ENCODE results near the gene KCMF1. TPM values are rescaled to one million over a fixed set of nuclear protein-coding genes. Genes with fewer than 3 reads are reported as not detected.

Gene KCMF1
- polyA plus RNA-seq, 2 of the 4 experiments (the other 2 are of a cell fraction) = 77.8 to 221 TPM

GRCh38 chr2:84946204-84947009, 24.6 kb upstream of the KCMF1 start (continued):
- TF ChIP-seq RNF2 (IDR thresholded peaks at IDR 0.05; ENCODE audit: borderline replicate concordance, low read depth) = no peak
- no peak for TF ChIP-seq MAZ (IDR thresholded peaks at IDR 0.05; ENCODE audit: borderline replicate concordance, low read depth, low read length)
- no peak for TF ChIP-seq MYC (IDR thresholded peaks at IDR 0.05; ENCODE audit: borderline replicate concordance, low read length)
- no peak for TF ChIP-seq BHLHE40 (IDR thresholded peaks at IDR 0.05; ENCODE audit: low read depth, low read length)
- TF ChIP-seq NPAS2 (CRISPR knock-in tag; IDR thresholded peaks at IDR 0.05; ENCODE audit: borderline replicate concordance) = no peak
- TF ChIP-seq TFCP2L1 (CRISPR knock-in tag; IDR thresholded peaks at IDR 0.05) = no peak
- no peak for TF ChIP-seq KDM1A (IDR thresholded peaks at IDR 0.05; ENCODE audit: low read depth)
- no peak for TF ChIP-seq ESRRA (IDR thresholded peaks at IDR 0.05; ENCODE audit: borderline replicate concordance, low read length)
- TF ChIP-seq E2F6 (IDR thresholded peaks at IDR 0.05; ENCODE audit: borderline replicate concordance, low read depth) = 0 out of 2 replicates have a peak, but pooled peaks have one; percentile 42
- no peak for TF ChIP-seq NR3C1 (IDR thresholded peaks at IDR 0.05)
- TF ChIP-seq ELK1 (IDR thresholded peaks at IDR 0.05; ENCODE audit: low read depth, low read length) = no peak
- TF ChIP-seq CBX2 (IDR thresholded peaks at IDR 0.05; ENCODE audit: borderline replicate concordance, low read depth) = no peak
- no peak for TF ChIP-seq CHD4 (IDR thresholded peaks at IDR 0.05; ENCODE audit: borderline replicate concordance)

- H3K4me3 ChIP-seq = no peak overlapping the region
Observed at GRCh38 chr2:84947010-84947593, 23.9 kb upstream of the KCMF1 start.

More at GRCh38 chr2:84947010-84947593, 23.9 kb upstream of the KCMF1 start:
- WGBS (ENCODE audit: missing lambda C conversion rate) = 89% methylated on average over 10 of the region's 10 CpGs
- TF ChIP-seq KDM1A (IDR thresholded peaks at IDR 0.05; ENCODE audit: low read depth) (no peak), NPAS2 (CRISPR knock-in tag; IDR thresholded peaks at IDR 0.05; ENCODE audit: borderline replicate concordance) (no peak), POLR2AphosphoS2 (conservative IDR thresholded peaks at IDR 0.05; ENCODE audit: low read length) (no peak), BCL3 (IDR thresholded peaks at IDR 0.05) (no peak), RCOR1 (IDR thresholded peaks at IDR 0.05; ENCODE audit: low read depth, low read length) (no peak), ATOH8 (CRISPR knock-in tag; IDR thresholded peaks at IDR 0.05; ENCODE audit: low read depth) (no peak), KDM5A (IDR thresholded peaks at IDR 0.05) (no peak), ELK1 (IDR thresholded peaks at IDR 0.05; ENCODE audit: low read depth, low read length) (no peak), FOSB (CRISPR knock-in tag; IDR thresholded peaks at IDR 0.05) (no peak), BHLHE40 (IDR thresholded peaks at IDR 0.05; ENCODE audit: low read depth, low read length) (no peak), USF2 (IDR thresholded peaks at IDR 0.05) (no peak), TP53 (CRISPR knock-in tag; IDR thresholded peaks at IDR 0.05) (no peak), RFX5 (IDR thresholded peaks at IDR 0.05) (no peak), NR3C1 (IDR thresholded peaks at IDR 0.05) (no peak)
- peak overlapping the region; percentile 81 for H3K4me2 ChIP-seq
- H3K27ac ChIP-seq = peak overlapping the region; percentile 84 to 88
- no peaks in the 10 kb centered on the region for H3K9me3 ChIP-seq
- ChIA-PET POLR2A (interaction anchor here (0.8 to 2.6 kb wide), 5 partner anchors 9 to 24 kb away, joined by 3 to 30 read pairs (median 14); partner anchors contain the start of gene KCMF1), CTCF (interaction anchor here (0.6 to 16.4 kb wide), 9 partner anchors 9 to 353 kb away, joined by 3 to 260 read pairs (median 7); partner anchors contain the start of gene KCMF1)
- FAIRE-seq (no peak), ATAC-seq (no peak), DNase-seq (ENCODE audit: low read depth in 1 of 2, low spot score in 1 of 2) (no peak)
- H3K4me1 ChIP-seq = peaks cover 26% of the 10 kb centered on the region
